ENCODE measurements around the gene LMBR1L.

The LMBR1L gene

GRCh38 chr12:49079793-49080192 lies 30.9 kb downstream of the LMBR1L start:
- no peak for TF ChIP-seq POLR2AphosphoS5 (IDR thresholded peaks at IDR 0.05; ENCODE audit: low read depth, low read length)
- no peak for TF ChIP-seq TAF1 (IDR thresholded peaks at IDR 0.05; ENCODE audit: borderline replicate concordance, insufficient read depth, low read length)
- no peak for TF ChIP-seq SIN3A (IDR thresholded peaks at IDR 0.05; ENCODE audit: borderline replicate concordance, insufficient read depth, low read length)
- no peak for TF ChIP-seq REST (IDR thresholded peaks at IDR 0.05; ENCODE audit: insufficient read depth in 1 of 2, low read depth in 2 of 2, low read length in 2 of 2)
- TF ChIP-seq FOXP2 (optimal IDR thresholded peaks at IDR 0.05; ENCODE audit: borderline replicate concordance, extremely low read depth, extremely low read length, insufficient read depth) = no peak

GRCh38 chr12:49070971-49071370 lies 39.7 kb downstream of the LMBR1L start:
- TF ChIP-seq POLR2AphosphoS5 (IDR thresholded peaks at IDR 0.05; ENCODE audit: low read depth, low read length) (no peak), FOXP2 (optimal IDR thresholded peaks at IDR 0.05; ENCODE audit: borderline replicate concordance, extremely low read depth, extremely low read length, insufficient read depth) (no peak), REST (IDR thresholded peaks at IDR 0.05; ENCODE audit: insufficient read depth in 1 of 2, low read depth in 2 of 2, low read length in 2 of 2) (no peak)

- TF ChIP-seq REST (IDR thresholded peaks at IDR 0.05; ENCODE audit: insufficient read depth in 1 of 2, low read depth in 2 of 2, low read length in 2 of 2) (no peak; a peak in 1 of 4 replicates), SIN3A (IDR thresholded peaks at IDR 0.05; ENCODE audit: borderline replicate concordance, insufficient read depth, low read length) (peak; percentile 94), TAF1 (IDR thresholded peaks at IDR 0.05; ENCODE audit: borderline replicate concordance, insufficient read depth, low read length) (peak; percentile 64; the same call in 1 of the 2 replicates), POLR2AphosphoS5 (IDR thresholded peaks at IDR 0.05; ENCODE audit: low read depth, low read length) (peak; percentile 78)
These were observed 40.9 kb downstream of the LMBR1L start, which contains the start of gene RHEBL1 for GRCh38 chr12:49069507-49070346. TSS of gene RHEBL1 (minus strand) at chr12:49069979. CDS start at chr12:49069785, 194 bp downstream.

- TF ChIP-seq SIN3A (IDR thresholded peaks at IDR 0.05; ENCODE audit: borderline replicate concordance, insufficient read depth, low read length) (no peak), FOXP2 (optimal IDR thresholded peaks at IDR 0.05; ENCODE audit: borderline replicate concordance, extremely low read depth, extremely low read length, insufficient read depth) (no peak), POLR2AphosphoS5 (IDR thresholded peaks at IDR 0.05; ENCODE audit: low read depth, low read length) (no peak), REST (IDR thresholded peaks at IDR 0.05; ENCODE audit: insufficient read depth in 1 of 2, low read depth in 2 of 2, low read length in 2 of 2) (no peak), TAF1 (IDR thresholded peaks at IDR 0.05; ENCODE audit: borderline replicate concordance, insufficient read depth, low read length) (no peak)
These were observed 41.7 kb downstream of the LMBR1L start for GRCh38 chr12:49068879-49069506.

All from PFSK-1 (cell line).